ENCODE results near the gene DCST1. TPM values are rescaled to one million over a fixed set of nuclear protein-coding genes. Genes with fewer than 3 reads are reported as not detected.

Gene DCST1
- total RNA-seq = not detected in 2 replicates

DNA sequence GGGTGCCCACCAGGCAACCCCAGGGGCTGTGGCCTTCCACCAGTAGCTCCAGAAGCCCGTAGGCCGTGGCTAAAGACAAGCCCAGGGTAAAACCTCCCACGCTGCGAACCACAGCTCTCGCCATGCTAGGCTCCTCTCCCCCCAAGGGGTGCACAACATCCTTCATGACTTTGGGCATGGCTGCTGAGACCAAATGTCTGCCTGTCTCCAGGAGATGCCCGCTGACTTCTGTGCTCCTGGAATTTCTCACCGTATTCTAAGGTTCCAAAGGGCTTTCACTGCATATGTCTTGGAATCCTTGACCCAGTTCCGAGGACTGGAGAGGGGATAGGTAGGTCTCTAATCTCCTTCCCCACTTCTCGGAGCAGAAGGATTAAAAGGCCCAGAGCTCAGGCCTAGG, at the start of gene DCST1, which contains the start of gene DCST2:
TSS of gene DCST1 (plus strand) at position 301 of the 400 bp plus-strand sequence. CDS start 213 bp downstream, outside the sequence.
TSS of gene DCST2 (minus strand) at position 258 of the 400 bp plus-strand sequence. CDS start at position 178, 80 bp downstream.

DNA sequence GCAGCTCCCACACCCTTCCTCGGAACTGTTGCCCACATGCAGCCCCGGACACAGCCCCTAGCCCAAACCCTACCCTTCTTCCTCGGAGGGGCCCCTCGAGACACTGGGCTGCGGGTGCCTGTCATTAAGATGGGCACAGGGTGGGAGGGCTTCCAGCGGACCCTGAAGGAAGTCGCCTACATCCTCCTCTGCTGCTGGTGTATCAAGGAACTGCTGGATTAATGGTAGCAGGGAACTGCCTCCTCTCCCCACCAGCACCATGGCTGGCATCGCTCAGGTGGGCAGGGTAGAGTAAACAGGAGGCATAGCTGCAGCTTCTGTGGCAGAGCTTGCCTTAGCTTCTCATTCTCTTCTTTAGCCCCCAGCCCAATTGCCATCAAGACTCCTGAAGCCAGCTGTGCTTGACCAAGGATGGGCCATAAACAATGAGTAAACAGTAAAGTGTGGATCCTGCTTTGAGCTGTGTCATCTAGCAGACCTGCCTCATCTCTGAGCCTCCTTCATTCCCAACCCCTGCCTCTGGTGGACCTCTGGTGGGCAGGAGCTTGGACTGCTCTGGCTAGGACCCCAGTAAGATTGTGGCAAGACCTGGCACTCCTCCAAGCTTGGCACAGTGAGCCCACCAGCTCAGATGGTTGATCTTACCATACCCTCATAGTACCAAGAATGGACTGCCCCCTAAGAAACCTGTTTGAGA, 39.9 kb upstream of the DCST1 start, which contains the start of gene LENEP:
TSS of gene LENEP (plus strand) at position 15 of the 697 bp plus-strand sequence. CDS start at position 37, 22 bp downstream.

DNA sequence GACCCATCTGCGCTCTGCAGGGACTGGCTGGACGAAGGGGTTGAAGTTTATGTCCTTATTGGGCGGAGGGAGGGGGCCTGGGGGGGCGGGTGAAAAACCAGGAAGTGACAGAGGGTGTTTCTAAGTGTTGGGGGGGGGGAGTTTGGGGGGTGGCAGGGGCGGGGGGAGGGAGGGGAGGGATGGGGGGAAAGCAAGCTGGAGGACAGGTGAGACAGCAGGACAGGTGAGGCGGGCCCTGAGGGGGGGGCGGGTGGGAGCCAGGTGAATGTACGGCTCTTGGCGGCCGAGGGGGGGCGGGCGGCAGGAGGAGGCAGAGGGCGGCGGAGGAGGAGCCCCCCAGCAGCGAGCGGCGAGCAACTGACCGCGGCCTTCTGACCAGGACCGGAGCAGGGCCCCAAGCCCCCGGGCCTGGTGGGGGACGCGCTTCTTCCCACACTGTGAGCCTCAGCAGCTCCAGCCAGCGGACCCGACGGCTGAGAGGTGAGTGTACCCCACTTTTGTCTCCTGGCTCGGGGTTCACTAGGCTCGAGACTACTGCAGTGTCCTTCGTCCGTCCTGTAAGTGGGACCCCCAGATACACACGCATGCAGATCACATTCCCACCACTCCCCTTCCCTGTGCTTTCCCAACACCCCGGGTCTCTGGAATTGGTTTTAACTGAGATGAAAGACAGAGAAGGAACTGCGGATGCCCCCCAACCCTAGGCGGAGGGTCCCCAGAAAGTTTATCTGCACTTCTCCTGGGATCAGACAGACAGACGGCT, 31.0 kb upstream of the DCST1 start, which contains the start of gene ZBTB7B:
TSS of gene ZBTB7B (plus strand) at position 339 of the 763 bp plus-strand sequence. CDS start 11,859 bp downstream, outside the sequence.

GRCh38 chr1:155050560-155051341, 17.1 kb downstream of the DCST1 start, which contains the start of gene ADAM15:
Gene ADAM15, plus strand, starts transcription at chr1:155051316. Its CDS starts 71 bp downstream, at chr1:155051387.

DNA sequence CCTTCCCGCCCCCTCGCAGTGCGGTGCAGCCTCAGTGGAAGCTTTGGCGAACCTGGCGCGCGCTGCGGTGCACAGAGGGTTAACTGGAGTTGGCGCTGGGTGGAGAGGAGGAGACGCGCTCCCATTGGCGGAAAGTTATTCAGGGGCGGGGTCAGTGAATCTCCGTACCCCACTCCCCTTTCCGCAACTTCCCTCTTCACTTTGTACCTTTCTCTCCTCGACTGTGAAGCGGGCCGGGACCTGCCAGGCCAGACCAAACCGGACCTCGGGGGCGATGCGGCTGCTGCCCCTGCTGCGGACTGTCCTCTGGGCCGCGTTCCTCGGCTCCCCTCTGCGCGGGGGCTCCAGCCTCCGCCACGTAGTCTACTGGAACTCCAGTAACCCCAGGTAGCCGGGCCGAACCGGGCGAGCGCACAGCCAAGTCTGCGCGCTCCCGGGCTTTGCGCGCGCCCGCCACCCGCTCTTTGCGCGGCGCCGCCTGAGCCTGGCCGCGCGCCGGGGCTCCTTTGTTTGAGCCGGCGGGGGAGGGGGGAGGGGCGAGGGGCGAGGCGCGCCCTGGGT, 30.0 kb downstream of the DCST1 start, which contains the start of gene EFNA4:
TSS of gene EFNA4 (plus strand) at position 191 of the 561 bp plus-strand sequence. CDS start at position 275, 84 bp downstream.

DNA sequence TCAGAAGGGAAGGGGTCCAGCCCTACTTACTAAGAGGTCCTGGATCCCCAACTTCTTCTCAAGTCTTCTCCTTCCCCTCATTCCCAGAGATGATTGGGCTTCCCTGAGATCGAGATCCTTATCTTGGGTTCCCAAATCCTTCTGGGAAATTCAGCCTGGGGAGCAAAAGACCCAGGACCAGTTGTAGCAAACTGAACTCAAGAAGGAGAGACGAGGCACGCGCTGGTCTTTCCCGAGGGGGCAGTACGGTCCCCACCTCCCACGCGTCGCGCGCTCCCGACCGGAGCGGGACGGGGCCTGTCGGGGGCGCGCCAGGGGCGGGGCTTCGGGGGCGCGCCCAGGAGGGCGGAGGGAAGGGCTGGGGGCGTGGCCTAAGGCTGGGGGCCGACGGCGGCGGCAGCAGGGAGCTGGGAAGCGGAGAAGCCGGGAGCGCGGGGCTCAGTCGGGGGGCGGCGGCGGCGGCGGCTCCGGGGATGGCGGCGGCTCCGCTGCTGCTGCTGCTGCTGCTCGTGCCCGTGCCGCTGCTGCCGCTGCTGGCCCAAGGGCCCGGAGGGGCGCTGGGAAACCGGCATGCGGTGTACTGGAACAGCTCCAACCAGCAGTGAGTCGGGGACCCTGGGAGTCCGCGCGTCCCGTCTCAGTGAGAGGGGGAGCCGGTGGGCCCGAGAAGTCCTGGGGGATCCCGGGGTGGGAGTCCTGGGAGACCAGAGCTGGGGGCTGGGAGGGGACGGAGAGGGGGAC, 45.0 kb downstream of the DCST1 start, which contains the start of gene EFNA3:
TSS of gene EFNA3 (plus strand) at position 369 of the 741 bp plus-strand sequence. CDS start at position 474, 105 bp downstream.

Other genes with a start within 250 kb of the DCST1 start
- gene KCNN3, start 163.5 kb upstream of the DCST1 start, total RNA-seq = under 0.01 and 0.32 TPM in 2 replicates
- 4.2 and 4.4 TPM in 2 replicates for gene PMVK, start 97.1 kb upstream of the DCST1 start, total RNA-seq
- 87.2 and 138 TPM in 2 replicates for gene PBXIP1, start 77.7 kb upstream of the DCST1 start, total RNA-seq
- 5.9 and 9.4 TPM in 2 replicates for gene PYGO2, start 72.0 kb upstream of the DCST1 start, total RNA-seq
- gene SHC1, start 63.1 kb upstream of the DCST1 start, total RNA-seq = 249 and 465 TPM in 2 replicates
- gene CKS1B, start 59.1 kb upstream of the DCST1 start, total RNA-seq = 30.3 and 48.5 TPM in 2 replicates
- gene FLAD1, start 50.5 kb upstream of the DCST1 start, total RNA-seq = 15.1 and 18.9 TPM in 2 replicates
- gene LENEP, start 40.2 kb upstream of the DCST1 start, total RNA-seq = not detected in 2 replicates
- 16.0 and 19.7 TPM in 2 replicates for gene ZBTB7B, start 31.0 kb upstream of the DCST1 start, total RNA-seq
- not detected in 2 replicates for gene DCST2, start within 50 bp of the DCST1 start, total RNA-seq
- 61.5 and 108 TPM in 2 replicates for gene ADAM15, start 17.5 kb downstream of the DCST1 start, total RNA-seq
- gene EFNA4, start 29.9 kb downstream of the DCST1 start, total RNA-seq = 4.8 and 5.9 TPM in 2 replicates
- gene EFNA3, start 45.0 kb downstream of the DCST1 start, total RNA-seq = 1.8 and 2.7 TPM in 2 replicates
- gene EFNA1, start 94.1 kb downstream of the DCST1 start, total RNA-seq = 0.37 TPM in 1 of 2 replicates, not detected in the other
- 18.9 and 30.6 TPM in 2 replicates for gene SLC50A1, start 102.0 kb downstream of the DCST1 start, total RNA-seq
- 11.4 and 61.5 TPM in 2 replicates for gene DPM3, start 106.7 kb downstream of the DCST1 start, total RNA-seq
- 68.0 and 136 TPM in 2 replicates for gene KRTCAP2, start 139.5 kb downstream of the DCST1 start, total RNA-seq
- 5.6 and 10.7 TPM in 2 replicates for gene TRIM46, start 140.0 kb downstream of the DCST1 start, total RNA-seq
- 23.8 and 35.9 TPM in 2 replicates for gene THBS3, start 174.1 kb downstream of the DCST1 start, total RNA-seq
- 38.0 and 43.1 TPM in 2 replicates for gene MTX1, start 174.9 kb downstream of the DCST1 start, total RNA-seq
- 10.7 and 16.5 TPM in 2 replicates for gene ENTREP3, start 221.7 kb downstream of the DCST1 start, total RNA-seq
- gene SCAMP3, start 228.5 kb downstream of the DCST1 start, total RNA-seq = 33.3 and 43.0 TPM in 2 replicates
- 23.8 and 32.3 TPM in 2 replicates for gene CLK2, start 239.7 kb downstream of the DCST1 start, total RNA-seq
- 0.69 and 1.2 TPM in 2 replicates for gene HCN3, start 243.6 kb downstream of the DCST1 start, total RNA-seq